HG03457 (cell line): ENCODE results near the gene PLCG2.
"Not testable (repeated sequence)": the region's sequence is repeated elsewhere in the genome, so short reads cannot be mapped to it uniquely, and the experiment has no call there.

ENCODE experiments used
- ATAC-seq: cut with Tn5 transposase; IDR thresholded peaks from one replicate; pipeline ENCODE4 v1.9.1; 2021; ENCODE audit warnings: moderate number of reproducible peaks; ENCODE audit not compliant: unreplicated experiment

The PLCG2 gene

GRCh38 chr16:81987121-81987520 is 208.0 kb downstream of the PLCG2 start:
- no peak for ATAC-seq

- no peak for ATAC-seq
Measured at GRCh38 chr16:81987706-81988105, 208.6 kb downstream of the PLCG2 start.

- no peak for ATAC-seq
Measured at GRCh38 chr16:81992859-81993258, 213.8 kb downstream of the PLCG2 start.

- no peak for ATAC-seq
Measured at GRCh38 chr16:81994485-81994884, 215.4 kb downstream of the PLCG2 start.

GRCh38 chr16:81995651-81996050 is 216.6 kb downstream of the PLCG2 start:
- no peak for ATAC-seq

- no peak for ATAC-seq
Measured at GRCh38 chr16:81996664-81997509, 217.8 kb downstream of the PLCG2 start.

GRCh38 chr16:81997738-81998137 is 218.6 kb downstream of the PLCG2 start:
- ATAC-seq = no peak

- no peak for ATAC-seq
Measured at GRCh38 chr16:82002831-82003230, 223.7 kb downstream of the PLCG2 start.

GRCh38 chr16:82004601-82005000 is 225.5 kb downstream of the PLCG2 start:
- no peak for ATAC-seq

- no peak for ATAC-seq
Measured at GRCh38 chr16:82005027-82005830, 226.1 kb downstream of the PLCG2 start.

- ATAC-seq = no peak
Measured at GRCh38 chr16:82006036-82006435, 226.9 kb downstream of the PLCG2 start.

GRCh38 chr16:82007189-82007588 is 228.1 kb downstream of the PLCG2 start:
- ATAC-seq = no peak

GRCh38 chr16:82008957-82009592 is 230.0 kb downstream of the PLCG2 start:
- ATAC-seq = no peak

GRCh38 chr16:82009789-82010188 is 230.7 kb downstream of the PLCG2 start:
- ATAC-seq = not testable (repeated sequence)

GRCh38 chr16:82010649-82011048 is 231.6 kb downstream of the PLCG2 start:
- ATAC-seq = no peak

GRCh38 chr16:82011199-82011641 is 232.1 kb downstream of the PLCG2 start, which contains the start of gene SDR42E1:
Gene SDR42E1 (minus strand): TSS chr16:82011470. CDS start chr16:82000858, 10,612 bp downstream.
- ATAC-seq = peak; percentile 97
